Bronchial epithelial cell (primary cell): ENCODE results near the gene XRCC4. TPM values are rescaled to one million over a fixed set of nuclear protein-coding genes. Genes with fewer than 3 reads are reported as not detected.

Experiments used
- DNase-seq: peaks from one replicate; pipeline ENCODE4 v3.0.0-alpha.2; 2010; ENCODE audit warnings: low read depth
- FAIRE-seq: peaks from 2 replicates; lab custom pipeline; 2011; peaks lifted over from hg19 to GRCh38; lab: Jason Lieb, UNC
- H3K27me3 ChIP-seq: 2 replicates; pipeline ENCODE4 v1.5.1; 2011; ENCODE audit warnings: low read length; ENCODE audit not compliant: control insufficient read depth, insufficient read depth
- H3K36me3 ChIP-seq: 2 replicates; pipeline ENCODE4 v1.5.1; 2011; ENCODE audit warnings: low read length; ENCODE audit not compliant: control insufficient read depth, insufficient read depth
- H3K4me3 ChIP-seq: 2 replicates; pipeline ENCODE4 v1.5.1; 2011; ENCODE audit warnings: mild to moderate bottlenecking, low read depth, low read length, control low read depth
- CTCF ChIP-seq: IDR thresholded peaks from 2 replicates; pipeline ENCODE4 v1.5.1; 2011; ENCODE audit warnings: mild to moderate bottlenecking, moderate library complexity, low read length, control low read depth, inconsistent platforms; ENCODE audit not compliant: insufficient read depth, severe bottlenecking
- total RNA-seq: library from RNA; depleted of rRNA; stranded (reverse); fragments of >200 nt; gene quantifications from 2 replicates; pipeline ENCODE4 v1.2.1, GENCODE V29; 2014

XRCC4 gene
- total RNA-seq, 1 donor from 2014 or later, result 9.5 TPM

- H3K27me3 ChIP-seq, result no peaks in the 10 kb centered on the region
- no peak for TF ChIP-seq CTCF
- no peak for DNase-seq
- H3K4me3 ChIP-seq, result no peak overlapping the region
- FAIRE-seq, result no peak
- H3K36me3 ChIP-seq, result no peaks in the 10 kb centered on the region
Measured at GRCh38 chr5:83265318-83265717, 188.0 kb downstream of the XRCC4 start.

- no peak for TF ChIP-seq CTCF
- no peak for FAIRE-seq
- Histone ChIP-seq H3K4me3 (no peak overlapping the region), H3K27me3 (no peaks in the 10 kb centered on the region), H3K36me3 (no peaks in the 10 kb centered on the region)
- DNase-seq, result no peak
Measured at GRCh38 chr5:83270311-83270710, 193.0 kb downstream of the XRCC4 start.

- Histone ChIP-seq H3K27me3 (no peaks in the 10 kb centered on the region), H3K4me3 (no peak overlapping the region), H3K36me3 (no peaks in the 10 kb centered on the region)
- FAIRE-seq (no peak), DNase-seq (no peak)
- TF ChIP-seq CTCF, result no peak
Measured at GRCh38 chr5:83277154-83277553, 199.8 kb downstream of the XRCC4 start.

- H3K36me3 ChIP-seq, result no peaks in the 10 kb centered on the region
- no peak for TF ChIP-seq CTCF
- no peak overlapping the region for H3K4me3 ChIP-seq
- no peak for FAIRE-seq
- no peak for DNase-seq
- H3K27me3 ChIP-seq, result no peaks in the 10 kb centered on the region
Measured at GRCh38 chr5:83277953-83278352, 200.6 kb downstream of the XRCC4 start.

GRCh38 chr5:83281176-83281575 lies 203.8 kb downstream of the XRCC4 start:
- TF ChIP-seq CTCF, result no peak
- no peak for FAIRE-seq

GRCh38 chr5:83281658-83282057 lies 204.3 kb downstream of the XRCC4 start:
- H3K27me3 ChIP-seq, result no peaks in the 10 kb centered on the region
- DNase-seq (peak; percentile 42), FAIRE-seq (no peak)
- no peaks in the 10 kb centered on the region for H3K36me3 ChIP-seq
- no peak overlapping the region for H3K4me3 ChIP-seq
- TF ChIP-seq CTCF, result no peak

More at GRCh38 chr5:83281176-83281575, 203.8 kb downstream of the XRCC4 start:
- Histone ChIP-seq H3K36me3 (no peaks in the 10 kb centered on the region), H3K27me3 (no peaks in the 10 kb centered on the region), H3K4me3 (no peak overlapping the region)
- DNase-seq, result no peak
